Activated gamma-delta T cell treated with Interleukin-2 at 50 U/mL for 16 hours (primary cell): ENCODE measurements around the gene NPTX2.

Experiments used
- DNase-seq: peaks from one replicate; pipeline ENCODE4 v3.0.0-alpha.2; 2020

The NPTX2 gene

DNA sequence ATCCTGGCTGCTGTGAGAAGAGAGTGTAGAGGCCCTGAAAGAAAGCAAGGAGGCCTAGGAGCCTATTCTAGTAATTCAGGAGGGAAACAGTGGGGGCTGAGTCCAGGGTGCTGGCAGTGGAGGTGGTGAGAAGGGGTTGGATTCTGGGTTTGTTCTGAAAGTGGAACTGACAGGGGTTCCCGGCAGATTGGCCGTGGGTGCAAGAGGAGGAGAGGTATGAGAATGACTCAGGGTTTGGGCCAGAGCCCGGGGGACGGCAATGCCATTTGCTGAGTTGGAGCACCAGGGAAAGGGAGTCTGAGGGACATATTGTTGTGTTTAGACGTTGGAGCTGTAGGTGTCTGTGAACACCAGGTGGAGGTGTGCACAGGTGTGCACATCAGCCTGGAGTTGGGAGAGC, 38.5 kb downstream of the NPTX2 start:
- no peak for DNase-seq

- DNase-seq, result no peak
These were observed 39.8 kb downstream of the NPTX2 start for GRCh38 chr7:98656899-98657298.

GRCh38 chr7:98657736-98658135, 40.7 kb downstream of the NPTX2 start:
- no peak for DNase-seq

DNA sequence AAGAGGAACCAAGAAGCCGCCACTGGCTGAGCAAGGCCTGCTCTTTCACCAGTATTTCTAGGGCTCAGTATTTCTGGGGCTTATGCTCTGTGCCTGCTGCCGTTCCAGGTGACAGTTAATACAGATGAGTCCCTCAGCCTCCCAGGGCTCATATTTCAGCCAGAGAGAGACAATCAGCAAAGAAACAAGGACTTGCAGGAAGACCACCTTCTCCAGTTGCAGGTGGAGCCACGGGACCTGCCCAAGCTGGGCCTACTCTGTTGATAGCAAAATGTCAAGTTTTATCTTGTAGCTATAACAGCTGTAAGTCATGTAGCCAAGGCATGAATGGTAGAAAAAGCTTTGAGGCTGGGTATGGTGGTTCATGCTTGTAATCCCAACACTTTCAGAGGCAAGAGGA, 42.7 kb downstream of the NPTX2 start:
- no peak for DNase-seq

GRCh38 chr7:98661607-98662006, 44.5 kb downstream of the NPTX2 start:
- DNase-seq, result no peak

- DNase-seq, result no peak
These were observed 45.2 kb downstream of the NPTX2 start for GRCh38 chr7:98662289-98662688.

DNA sequence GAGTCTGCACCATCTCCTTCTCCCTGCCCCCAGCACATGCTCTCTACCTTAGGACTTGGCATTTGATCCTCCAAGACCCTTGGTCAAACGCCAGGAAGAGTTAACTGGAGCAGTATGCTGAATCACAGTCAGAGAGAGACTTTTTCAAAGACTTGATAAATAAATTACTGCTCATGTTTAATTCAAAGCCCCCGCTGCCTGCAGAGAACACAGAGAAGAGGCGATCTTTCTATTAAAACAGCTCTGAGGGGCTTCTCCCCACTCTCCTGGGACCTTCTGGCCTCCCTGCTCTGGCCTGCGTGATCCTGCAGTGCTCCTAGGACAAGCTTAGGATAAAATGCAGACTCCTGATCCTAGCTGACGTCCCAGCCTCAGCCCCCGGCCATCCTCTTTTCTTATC, 47.8 kb downstream of the NPTX2 start:
- no peak for DNase-seq

- no peak for DNase-seq
These were observed 51.2 kb downstream of the NPTX2 start for GRCh38 chr7:98668255-98668654.

- no peak for DNase-seq
These were observed 52.4 kb downstream of the NPTX2 start for GRCh38 chr7:98669329-98670000.

DNA sequence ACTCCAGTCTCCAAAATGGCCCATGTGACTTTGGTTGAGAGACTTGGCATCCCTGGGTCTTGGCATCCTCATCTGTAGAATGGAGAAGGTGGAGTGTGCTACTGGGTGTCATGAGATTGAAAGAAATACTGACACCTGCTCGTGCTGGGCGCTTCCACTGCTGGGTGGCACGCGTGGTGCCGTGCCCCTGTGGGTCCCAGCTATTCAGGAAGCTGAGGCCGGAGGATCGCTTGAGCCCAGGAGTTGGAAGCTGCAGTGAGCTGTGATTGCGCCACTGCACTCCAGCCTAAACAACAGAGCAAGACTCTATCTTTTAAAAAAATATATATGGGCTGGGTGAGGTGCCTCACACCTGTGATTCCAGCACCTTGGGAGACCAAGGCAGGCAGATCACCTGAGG, 53.1 kb downstream of the NPTX2 start:
- no peak for DNase-seq

GRCh38 chr7:98671733-98672331, 54.7 kb downstream of the NPTX2 start:
- DNase-seq, result no peak

- no peak for DNase-seq
These were observed 57.4 kb downstream of the NPTX2 start for GRCh38 chr7:98674461-98674860.

GRCh38 chr7:98674881-98675280, 57.8 kb downstream of the NPTX2 start:
- no peak for DNase-seq

- no peak for DNase-seq
These were observed 61.1 kb downstream of the NPTX2 start for GRCh38 chr7:98678215-98678614.
